K562 (cell line): Measurements from ENCODE around the gene DOK7. TPM values are rescaled to one million over a fixed set of nuclear protein-coding genes. Genes with fewer than 3 reads are reported as not detected.

Experiments used
- ETV5 ChIP-seq: sonication (generic); formaldehyde crosslinking; IDR thresholded peaks from 2 replicates; pipeline ENCODE4 v1.4.0; 2020; ENCODE audit warnings: low read depth, mild to moderate bottlenecking, missing genetic modification reagents
- GTF2E2 ChIP-seq: fragments of 200-800 bp; sonication (Bioruptor generic); IDR thresholded peaks from 2 replicates; pipeline ENCODE4 v1.6.1; 2016; ENCODE audit warnings: missing genetic modification characterization, missing compliant biosample characterization
- MAZ ChIP-seq, 2 experiments: fragments of 450-650 bp in 1 of 2; sonication (generic) in 1 of 2; formaldehyde crosslinking; IDR thresholded peaks in 1 of 2; conservative IDR thresholded peaks in 1 of 2; 2 replicates each; pipeline versions ENCODE4 v1.4.0 to v1.5.0; 2020; ENCODE audit warnings: mild to moderate bottlenecking in 1 of 2, missing genetic modification reagents in 1 of 2
- MED1 ChIP-seq: sonication (generic); formaldehyde crosslinking; IDR thresholded peaks from 2 replicates; pipeline ENCODE4 v1.8.1; 2023; ENCODE audit warnings: missing genetic modification reagents, borderline replicate concordance
- MXI1 ChIP-seq: IDR thresholded peaks from 2 replicates; pipeline ENCODE4 v1.6.1; 2011; ENCODE audit warnings: low read depth, mild to moderate bottlenecking, improper control_type of control experiment, low read length
- SIX5 ChIP-seq, 2 experiments: IDR thresholded peaks; 2 replicates each; pipeline ENCODE4 v1.6.1; 2011; ENCODE audit warnings: low read length in 2 of 2, borderline replicate concordance in 1 of 2, low read depth in 1 of 2, mild to moderate bottlenecking in 1 of 2, moderate library complexity in 1 of 2; ENCODE audit not compliant: insufficient read depth in 1 of 2
- SP1 ChIP-seq: sonication (generic); formaldehyde crosslinking; IDR thresholded peaks from 2 replicates; pipeline ENCODE4 v1.8.1; 2022; ENCODE audit warnings: mild to moderate bottlenecking, missing genetic modification reagents
- SRSF7 ChIP-seq: fragments of 200-400 bp; formaldehyde crosslinking; optimal IDR thresholded peaks from 2 replicates; pipeline ENCODE3; 2017; ENCODE audit warnings: mild to moderate bottlenecking, low read depth, low read length
- STAG1 ChIP-seq: sonication (generic); formaldehyde crosslinking; IDR thresholded peaks from 2 replicates; pipeline ENCODE4 v1.5.0; 2020; ENCODE audit warnings: missing genetic modification reagents, borderline replicate concordance
- TAF7 ChIP-seq: fragments of 450-650 bp; IDR thresholded peaks from 2 replicates; pipeline ENCODE4 v1.6.1; 2016; ENCODE audit warnings: missing genetic modification characterization, missing compliant biosample characterization
- TBL1XR1 ChIP-seq, 2 experiments: IDR thresholded peaks; 2 replicates each; pipeline ENCODE4 v1.6.1; 2012; ENCODE audit warnings: improper control_type of control experiment in 2 of 2, low read length in 2 of 2, mild to moderate bottlenecking in 1 of 2
- TBP ChIP-seq: optimal IDR thresholded peaks from 2 replicates; pipeline ENCODE3; 2011; ENCODE audit warnings: low read depth, low read length, improper control_type of control experiment
- YY1 ChIP-seq, 3 experiments: IDR thresholded peaks; 2 replicates each; pipeline ENCODE4 v1.6.1; 2011; ENCODE audit warnings: low read length in 2 of 3, mild to moderate bottlenecking in 2 of 3, moderate library complexity in 2 of 3, borderline replicate concordance in 1 of 3, control low read depth in 1 of 3, low read depth in 1 of 3; ENCODE audit not compliant: insufficient read depth in 3 of 3, insufficient replicate concordance in 2 of 3, control insufficient read depth in 1 of 3, insufficient read length in 1 of 3; ENCODE audit errors: extremely low read depth in 1 of 3
- ZBTB17 ChIP-seq: fragments of 450-650 bp; formaldehyde crosslinking; IDR thresholded peaks from 2 replicates; pipeline ENCODE4 v1.4.0; 2020; ENCODE audit warnings: mild to moderate bottlenecking
- ZNF384 ChIP-seq: IDR thresholded peaks from 2 replicates; pipeline ENCODE4 v1.6.1; 2012; ENCODE audit warnings: low read depth, low read length, improper control_type of control experiment
- polyA plus RNA-seq, 8 experiments: library from polyadenylated mRNA; depleted of rRNA in 4 of 8; stranded (reverse) in 5 of 8; unstranded in 3 of 8; fragments of >200 nt; fragmentation: Nextera tagmentation in 2 of 8; fragmentation: Illumina TruSeq in 1 of 8; extraction: Ambion mirVana in 2 of 8; extraction: Trizol in 1 of 8; gene quantifications; 2 replicates each; pipeline versions ENCODE4 v1.2.1 to v1.2.3, GENCODE V29; 2011 to 2014; ENCODE audit warnings: inconsistent platforms in 1 of 8, missing spikeins in 1 of 8
- total RNA-seq, 7 experiments: library from RNA; depleted of rRNA in 6 of 7; stranded (reverse); fragments of >200 nt in 6 of 7; fragmentation: Illumina TruSeq in 2 of 7; extraction: Trizol in 2 of 7; gene quantifications; 2 replicates each; pipeline versions ENCODE4 v1.2.1 to v1.2.3, GENCODE V29; 2011 to 2021; ENCODE audit warnings: low replicate concordance in 1 of 7
- TF ChIP-seq, protein P1 (sequence below): fragments of 250-450 bp; sonication (Bioruptor Pico); IDR thresholded peaks from 2 replicates; pipeline ENCODE4 v1.8.0; 2021; ENCODE audit warnings: mild to moderate bottlenecking, moderate library complexity
- TF ChIP-seq, protein P2 (sequence below): fragments of 200-800 bp; sonication (Bioruptor generic); IDR thresholded peaks from 2 replicates; pipeline ENCODE4 v1.6.1; 2017; ENCODE audit warnings: missing genetic modification characterization, missing compliant biosample characterization
- TF ChIP-seq, protein P3 (sequence below): fragments of 200-800 bp; sonication (Bioruptor generic); IDR thresholded peaks from 2 replicates; pipeline ENCODE4 v1.6.1; 2017; ENCODE audit warnings: missing genetic modification characterization, missing compliant biosample characterization
- TF ChIP-seq, protein P4 (sequence below): sonication (generic); formaldehyde crosslinking; IDR thresholded peaks from 2 replicates; pipeline ENCODE4 v1.8.1; 2023; ENCODE audit warnings: mild to moderate bottlenecking, missing genetic modification reagents, moderate library complexity

The DOK7 gene
- total and polyA plus RNA-seq, 9 of the 15 experiments (the other 6 are each of a cell fraction or from before 2014, with no cell fraction given), result not detected

DNA sequence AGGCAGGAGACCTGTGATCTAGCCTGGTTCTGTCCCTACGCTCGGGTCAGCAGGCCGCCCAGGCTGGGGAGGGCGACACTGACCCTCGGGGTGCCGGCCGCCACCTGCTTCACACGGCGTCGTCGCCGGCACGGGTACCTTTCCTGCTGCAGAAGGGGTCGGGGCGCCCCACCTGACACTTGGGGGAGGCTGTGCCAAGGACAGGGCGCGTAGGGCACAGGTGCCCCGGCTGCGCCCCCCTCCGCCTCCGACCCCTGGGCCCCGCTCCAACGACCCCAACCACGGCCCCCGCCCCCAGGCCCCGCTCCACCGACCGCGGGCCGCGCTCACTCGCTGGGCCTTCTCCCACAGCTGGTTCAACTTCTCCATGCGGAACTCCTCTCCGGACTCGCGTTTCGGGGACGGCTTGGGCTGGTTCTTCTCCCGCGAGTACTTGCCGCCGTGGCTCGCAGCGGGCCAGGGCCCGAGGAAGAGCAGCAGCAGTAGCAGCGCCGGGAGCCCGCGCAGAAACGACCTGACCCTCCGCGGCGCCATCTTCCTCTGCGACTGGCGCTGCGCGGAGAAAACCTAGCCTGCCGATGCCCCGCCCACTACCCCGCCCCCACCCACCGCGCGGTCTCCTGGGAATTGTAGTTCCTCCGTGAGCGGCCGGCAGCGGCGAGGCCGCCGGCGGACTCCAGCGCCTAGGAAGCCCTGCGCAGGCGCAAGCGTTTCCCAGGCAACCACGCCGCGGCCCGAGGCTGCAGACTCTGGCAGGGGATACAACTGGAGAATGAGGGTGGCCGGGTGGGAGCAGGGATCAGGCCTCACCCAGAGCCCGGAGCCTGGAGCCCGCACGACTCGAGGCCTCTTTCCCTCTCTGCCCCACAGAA, 69.0 kb downstream of the DOK7 start, which contains the start of gene LRPAP1 (continued):
- TF ChIP-seq ZBTB17 (0 out of 2 replicates have a peak, but pooled peaks have one; percentile 38), ZNF384 (no peak), YY1 (IDR thresholded peaks at IDR 0.05; ENCODE audit: borderline replicate concordance in 1 of 3, control insufficient read depth in 1 of 3, extremely low read depth in 1 of 3, insufficient read depth in 3 of 3, insufficient read length in 1 of 3, insufficient replicate concordance in 2 of 3, low read depth in 1 of 3, low read length in 2 of 3) (peak; percentile 62 to 94 (median 90)), GTF2E2 (0 out of 2 replicates have a peak, but pooled peaks have one; percentile 51), TAF7 (tag) (peak; percentile 90), TBP (peak; percentile 96), SRSF7 (no peak), ETV5 (CRISPR knock-in tag) (0 out of 2 replicates have a peak, but pooled peaks have one; percentile 40), STAG1 (no peak), MXI1 (0 out of 2 replicates have a peak, but pooled peaks have one; percentile 78), SIX5 (IDR thresholded peaks at IDR 0.05; ENCODE audit: borderline replicate concordance in 1 of 2, insufficient read depth in 1 of 2, low read depth in 1 of 2, low read length in 2 of 2) (peak; percentile 58 to 65; a peak in 3 of 4 replicates), SP1 (CRISPR knock-in tag) (peak; percentile 77), MED1 (CRISPR knock-in tag) (no peak), MAZ (CRISPR knock-in tag; conservative IDR thresholded peaks at IDR 0.05 in 1 of 2, IDR thresholded peaks at IDR 0.05 in 1 of 2) (peak; percentile 18 to 43; a peak in 1 of 4 replicates), TBL1XR1 (IDR thresholded peaks at IDR 0.05; ENCODE audit: low read length in 2 of 2) (0 out of 4 replicates have a peak, but pooled peaks of 1 of the 2 experiments have one; percentile 33)
- TF ChIP-seq, protein P1, sequence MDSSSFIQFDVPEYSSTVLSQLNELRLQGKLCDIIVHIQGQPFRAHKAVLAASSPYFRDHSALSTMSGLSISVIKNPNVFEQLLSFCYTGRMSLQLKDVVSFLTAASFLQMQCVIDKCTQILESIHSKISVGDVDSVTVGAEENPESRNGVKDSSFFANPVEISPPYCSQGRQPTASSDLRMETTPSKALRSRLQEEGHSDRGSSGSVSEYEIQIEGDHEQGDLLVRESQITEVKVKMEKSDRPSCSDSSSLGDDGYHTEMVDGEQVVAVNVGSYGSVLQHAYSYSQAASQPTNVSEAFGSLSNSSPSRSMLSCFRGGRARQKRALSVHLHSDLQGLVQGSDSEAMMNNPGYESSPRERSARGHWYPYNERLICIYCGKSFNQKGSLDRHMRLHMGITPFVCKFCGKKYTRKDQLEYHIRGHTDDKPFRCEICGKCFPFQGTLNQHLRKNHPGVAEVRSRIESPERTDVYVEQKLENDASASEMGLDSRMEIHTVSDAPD, result no peak
- TF ChIP-seq, protein P2, sequence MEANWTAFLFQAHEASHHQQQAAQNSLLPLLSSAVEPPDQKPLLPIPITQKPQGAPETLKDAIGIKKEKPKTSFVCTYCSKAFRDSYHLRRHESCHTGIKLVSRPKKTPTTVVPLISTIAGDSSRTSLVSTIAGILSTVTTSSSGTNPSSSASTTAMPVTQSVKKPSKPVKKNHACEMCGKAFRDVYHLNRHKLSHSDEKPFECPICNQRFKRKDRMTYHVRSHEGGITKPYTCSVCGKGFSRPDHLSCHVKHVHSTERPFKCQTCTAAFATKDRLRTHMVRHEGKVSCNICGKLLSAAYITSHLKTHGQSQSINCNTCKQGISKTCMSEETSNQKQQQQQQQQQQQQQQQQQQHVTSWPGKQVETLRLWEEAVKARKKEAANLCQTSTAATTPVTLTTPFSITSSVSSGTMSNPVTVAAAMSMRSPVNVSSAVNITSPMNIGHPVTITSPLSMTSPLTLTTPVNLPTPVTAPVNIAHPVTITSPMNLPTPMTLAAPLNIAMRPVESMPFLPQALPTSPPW (CRISPR knock-in tag), result peak; percentile 59; the same call in 1 of the 2 replicates
- TF ChIP-seq, protein P3, sequence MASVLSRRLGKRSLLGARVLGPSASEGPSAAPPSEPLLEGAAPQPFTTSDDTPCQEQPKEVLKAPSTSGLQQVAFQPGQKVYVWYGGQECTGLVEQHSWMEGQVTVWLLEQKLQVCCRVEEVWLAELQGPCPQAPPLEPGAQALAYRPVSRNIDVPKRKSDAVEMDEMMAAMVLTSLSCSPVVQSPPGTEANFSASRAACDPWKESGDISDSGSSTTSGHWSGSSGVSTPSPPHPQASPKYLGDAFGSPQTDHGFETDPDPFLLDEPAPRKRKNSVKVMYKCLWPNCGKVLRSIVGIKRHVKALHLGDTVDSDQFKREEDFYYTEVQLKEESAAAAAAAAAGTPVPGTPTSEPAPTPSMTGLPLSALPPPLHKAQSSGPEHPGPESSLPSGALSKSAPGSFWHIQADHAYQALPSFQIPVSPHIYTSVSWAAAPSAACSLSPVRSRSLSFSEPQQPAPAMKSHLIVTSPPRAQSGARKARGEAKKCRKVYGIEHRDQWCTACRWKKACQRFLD (CRISPR knock-in tag), result peak; percentile 59; the same call in 1 of the 2 replicates
- TF ChIP-seq, protein P4, sequence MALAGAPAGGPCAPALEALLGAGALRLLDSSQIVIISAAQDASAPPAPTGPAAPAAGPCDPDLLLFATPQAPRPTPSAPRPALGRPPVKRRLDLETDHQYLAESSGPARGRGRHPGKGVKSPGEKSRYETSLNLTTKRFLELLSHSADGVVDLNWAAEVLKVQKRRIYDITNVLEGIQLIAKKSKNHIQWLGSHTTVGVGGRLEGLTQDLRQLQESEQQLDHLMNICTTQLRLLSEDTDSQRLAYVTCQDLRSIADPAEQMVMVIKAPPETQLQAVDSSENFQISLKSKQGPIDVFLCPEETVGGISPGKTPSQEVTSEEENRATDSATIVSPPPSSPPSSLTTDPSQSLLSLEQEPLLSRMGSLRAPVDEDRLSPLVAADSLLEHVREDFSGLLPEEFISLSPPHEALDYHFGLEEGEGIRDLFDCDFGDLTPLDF (CRISPR knock-in tag), result 0 out of 2 replicates have a peak, but pooled peaks have one; percentile 18
